Measurements from ENCODE around the gene OSCP1. TPM values are rescaled to one million over a fixed set of nuclear protein-coding genes. Genes with fewer than 3 reads are reported as not detected.
"Not testable (repeated sequence)": the region's sequence is repeated elsewhere in the genome, so short reads cannot be mapped to it uniquely, and the experiment has no call there.

OSCP1 gene
- total RNA-seq, 1 experiment from 2014 or later = 3.2 TPM

DNA sequence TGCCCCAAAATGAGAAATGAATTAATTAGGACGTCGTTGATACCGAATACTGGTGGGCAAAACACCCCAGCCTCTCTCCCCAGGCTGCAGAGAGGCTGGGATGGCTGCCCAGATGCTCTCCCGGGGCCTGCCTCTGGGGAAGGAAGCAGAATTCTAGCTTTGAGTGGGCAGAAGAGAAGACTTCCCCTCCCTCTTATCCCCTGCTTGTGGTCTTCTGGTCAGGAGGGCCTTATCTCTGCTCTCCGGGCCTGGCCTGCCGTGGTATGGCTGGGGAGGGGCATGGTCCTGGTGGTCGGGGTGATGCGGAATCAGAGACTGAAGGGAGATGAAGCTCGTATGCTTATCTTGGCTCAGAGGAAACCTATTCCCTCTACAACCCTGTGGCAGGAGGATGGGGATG, 42.2 kb upstream of the OSCP1 start:
- whole genome bisulfite sequencing (ENCODE audit: extremely low coverage, insufficient read length, low lambda C conversion rate) = no CpG with 5 or more reads among the region's 9 CpGs
- no peaks in the 10 kb centered on the region for H3K23me2 ChIP-seq (ENCODE audit: insufficient read length, low read depth, low read length, poor library complexity, severe bottlenecking)
- H2BK5ac ChIP-seq (ENCODE audit: insufficient read length, low read length) = no peak overlapping the region
- no peaks in the 10 kb centered on the region for H3K79me2 ChIP-seq (ENCODE audit: insufficient read depth, low read length)
- no peak overlapping the region for H3K4ac ChIP-seq (ENCODE audit: low read depth, low read length)
- Mint-ChIP-seq H3K4me3 (no peak overlapping the region), H3K27ac (no peak overlapping the region), H3K4me1 (peaks cover 12 to 14% of the 10 kb centered on the region in 2 experiments), H3K36me3 (ENCODE audit: insufficient read depth in 1 of 3, low read depth in 3 of 3) (no peaks in the 10 kb centered on the region), H3K9me3 (no peaks in the 10 kb centered on the region; a peak in 1 of 5 replicates), H3K27me3 (ENCODE audit: low read depth) (peaks cover 39% of the 10 kb centered on the region)
- H4K8ac ChIP-seq (replicated peaks; ENCODE audit: insufficient read length, low read depth, low read length) = no peak overlapping the region
- no peak overlapping the region for H3K27ac ChIP-seq (ENCODE audit: insufficient read length, low read depth, low read length)
- H3K56ac ChIP-seq (ENCODE audit: insufficient read length, low read depth, low read length) = no peak overlapping the region
- H3K14ac ChIP-seq (ENCODE audit: insufficient read depth, low read length) = no peak overlapping the region
- no peak overlapping the region for H2BK12ac ChIP-seq (ENCODE audit: insufficient read length, low read depth, low read length)
- H3K23ac ChIP-seq (ENCODE audit: insufficient read length, low read depth, low read length) = no peak overlapping the region
- H3K79me1 ChIP-seq (ENCODE audit: insufficient read depth, low read depth, low read length, poor library complexity, severe bottlenecking) = no peaks in the 10 kb centered on the region
- H2AK5ac ChIP-seq (ENCODE audit: insufficient read length, low read length) = no peak overlapping the region
- H2AFZ ChIP-seq (ENCODE audit: low read length) = no peak overlapping the region
- no peak overlapping the region for H3T11ph ChIP-seq (ENCODE audit: low read length)
- H4K91ac ChIP-seq (ENCODE audit: insufficient read length, low read depth, low read length) = no peak overlapping the region
- H4K20me1 ChIP-seq (ENCODE audit: control insufficient read depth, insufficient read depth, insufficient read length) = no peaks in the 10 kb centered on the region
- H3K4me1 ChIP-seq (ENCODE audit: insufficient read depth, low read length) = no peaks in the 10 kb centered on the region
- H2BK120ac ChIP-seq (ENCODE audit: low read depth, low read length, poor library complexity, severe bottlenecking) = no peak overlapping the region
- H4K5ac ChIP-seq (ENCODE audit: insufficient read length, low read depth, low read length) = no peak overlapping the region
- no peaks in the 10 kb centered on the region for H3K9me3 ChIP-seq (ENCODE audit: control insufficient read depth, low read depth, low read length)
- H3K4me2 ChIP-seq (ENCODE audit: insufficient read depth, insufficient read length, low read length) = no peak overlapping the region
- no peak overlapping the region for H3K9ac ChIP-seq (ENCODE audit: extremely low read depth, insufficient read length, low read length)
- DNase-seq = no peak
- TF ChIP-seq, protein P1, sequence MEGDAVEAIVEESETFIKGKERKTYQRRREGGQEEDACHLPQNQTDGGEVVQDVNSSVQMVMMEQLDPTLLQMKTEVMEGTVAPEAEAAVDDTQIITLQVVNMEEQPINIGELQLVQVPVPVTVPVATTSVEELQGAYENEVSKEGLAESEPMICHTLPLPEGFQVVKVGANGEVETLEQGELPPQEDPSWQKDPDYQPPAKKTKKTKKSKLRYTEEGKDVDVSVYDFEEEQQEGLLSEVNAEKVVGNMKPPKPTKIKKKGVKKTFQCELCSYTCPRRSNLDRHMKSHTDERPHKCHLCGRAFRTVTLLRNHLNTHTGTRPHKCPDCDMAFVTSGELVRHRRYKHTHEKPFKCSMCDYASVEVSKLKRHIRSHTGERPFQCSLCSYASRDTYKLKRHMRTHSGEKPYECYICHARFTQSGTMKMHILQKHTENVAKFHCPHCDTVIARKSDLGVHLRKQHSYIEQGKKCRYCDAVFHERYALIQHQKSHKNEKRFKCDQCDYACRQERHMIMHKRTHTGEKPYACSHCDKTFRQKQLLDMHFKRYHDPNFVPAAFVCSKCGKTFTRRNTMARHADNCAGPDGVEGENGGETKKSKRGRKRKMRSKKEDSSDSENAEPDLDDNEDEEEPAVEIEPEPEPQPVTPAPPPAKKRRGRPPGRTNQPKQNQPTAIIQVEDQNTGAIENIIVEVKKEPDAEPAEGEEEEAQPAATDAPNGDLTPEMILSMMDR (conservative IDR thresholded peaks at IDR 0.05) = no peak
- no peak overlapping the region for H2BK20ac ChIP-seq (ENCODE audit: low read depth, low read length, poor library complexity, severe bottlenecking)
- H2BK15ac ChIP-seq (ENCODE audit: low read depth, low read length) = no peak overlapping the region
- H3K18ac ChIP-seq (ENCODE audit: insufficient read length, low read depth, low read length) = no peak overlapping the region
- no peaks in the 10 kb centered on the region for H3K27me3 ChIP-seq (ENCODE audit: insufficient read depth, low read length)

DNA sequence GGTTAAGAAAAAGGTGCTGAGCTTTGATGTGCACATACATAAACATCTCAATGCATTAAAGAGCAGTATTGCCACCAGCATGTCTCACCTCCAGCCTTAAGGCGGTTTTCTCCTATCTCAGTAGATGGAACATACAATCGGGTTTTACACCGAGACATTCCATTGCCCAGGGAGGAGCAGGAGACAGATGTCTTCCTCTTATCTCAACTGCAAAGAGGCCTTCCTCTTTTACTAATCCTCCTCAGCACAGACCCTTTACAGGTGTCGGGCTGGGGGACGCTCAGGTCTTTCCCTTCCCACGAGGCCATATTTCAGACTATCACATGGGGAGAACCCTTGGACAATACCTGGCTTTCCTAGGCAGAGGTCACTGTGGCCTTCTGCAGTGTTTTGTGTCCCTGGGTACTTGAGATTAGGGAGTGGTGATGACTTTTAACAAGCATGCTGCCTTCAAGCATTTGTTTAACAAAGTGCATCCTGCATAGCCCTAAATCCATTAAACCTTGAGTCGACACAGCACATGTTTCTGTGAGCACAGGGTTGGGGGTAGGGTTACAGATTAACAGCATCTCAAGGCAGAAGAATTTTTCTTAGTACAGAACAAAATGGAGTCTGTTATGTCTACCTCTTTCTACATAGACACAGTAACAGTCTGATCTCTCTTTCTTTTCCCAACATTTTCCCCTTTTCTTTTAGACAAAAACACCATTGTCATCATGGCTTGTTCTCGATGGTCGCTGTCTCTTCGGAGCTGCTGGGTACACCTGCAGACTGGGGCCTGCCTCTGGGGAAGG, 39.2 kb upstream of the OSCP1 start:
- H2BK15ac ChIP-seq (ENCODE audit: low read depth, low read length); H3K9me3 ChIP-seq (ENCODE audit: control insufficient read depth, low read depth, low read length); H3K18ac ChIP-seq (ENCODE audit: insufficient read length, low read depth, low read length); H2AFZ ChIP-seq (ENCODE audit: low read length); H4K8ac ChIP-seq (replicated peaks; ENCODE audit: insufficient read length, low read depth, low read length); H4K91ac ChIP-seq (ENCODE audit: insufficient read length, low read depth, low read length); H2BK5ac ChIP-seq (ENCODE audit: insufficient read length, low read length); H3K4me2 ChIP-seq (ENCODE audit: insufficient read depth, insufficient read length, low read length); H3T11ph ChIP-seq (ENCODE audit: low read length); H2AK5ac ChIP-seq (ENCODE audit: insufficient read length, low read length); H3K27ac Mint-ChIP-seq; H2BK120ac ChIP-seq (ENCODE audit: low read depth, low read length, poor library complexity, severe bottlenecking); H3K27me3 ChIP-seq (ENCODE audit: insufficient read depth, low read length); H3K4me3 Mint-ChIP-seq; DNase-seq; H2BK12ac ChIP-seq (ENCODE audit: insufficient read length, low read depth, low read length); H4K20me1 ChIP-seq (ENCODE audit: control insufficient read depth, insufficient read depth, insufficient read length); H3K9me3 Mint-ChIP-seq; H3K27ac ChIP-seq (ENCODE audit: insufficient read length, low read depth, low read length); H3K79me1 ChIP-seq (ENCODE audit: insufficient read depth, low read depth, low read length, poor library complexity, severe bottlenecking); H3K9ac ChIP-seq (ENCODE audit: extremely low read depth, insufficient read length, low read length); H4K5ac ChIP-seq (ENCODE audit: insufficient read length, low read depth, low read length); H3K4ac ChIP-seq (ENCODE audit: low read depth, low read length); H3K79me2 ChIP-seq (ENCODE audit: insufficient read depth, low read length); H3K14ac ChIP-seq (ENCODE audit: insufficient read depth, low read length); H3K36me3 Mint-ChIP-seq (ENCODE audit: insufficient read depth in 1 of 3, low read depth in 3 of 3); H3K23ac ChIP-seq (ENCODE audit: insufficient read length, low read depth, low read length); H3K4me1 ChIP-seq (ENCODE audit: insufficient read depth, low read length); H3K56ac ChIP-seq (ENCODE audit: insufficient read length, low read depth, low read length); H3K23me2 ChIP-seq (ENCODE audit: insufficient read length, low read depth, low read length, poor library complexity, severe bottlenecking); H2BK20ac ChIP-seq (ENCODE audit: low read depth, low read length, poor library complexity, severe bottlenecking): not testable (repeated sequence)
- peaks cover 14 to 17% of the 10 kb centered on the region in 2 experiments for H3K4me1 Mint-ChIP-seq
- no CpG with 5 or more reads among the region's 10 CpGs for WGBS (ENCODE audit: extremely low coverage, insufficient read length, low lambda C conversion rate)
- peaks cover 39% of the 10 kb centered on the region for H3K27me3 Mint-ChIP-seq (ENCODE audit: low read depth)
